HG02981 (cell line): ENCODE results near the gene ADAM15.

Experiments used
- ATAC-seq: cut with Tn5 transposase; IDR thresholded peaks from one replicate; pipeline ENCODE4 v1.9.1; 2021; ENCODE audit warnings: mild to moderate bottlenecking, moderate library complexity; ENCODE audit not compliant: unreplicated experiment

Gene ADAM15

DNA sequence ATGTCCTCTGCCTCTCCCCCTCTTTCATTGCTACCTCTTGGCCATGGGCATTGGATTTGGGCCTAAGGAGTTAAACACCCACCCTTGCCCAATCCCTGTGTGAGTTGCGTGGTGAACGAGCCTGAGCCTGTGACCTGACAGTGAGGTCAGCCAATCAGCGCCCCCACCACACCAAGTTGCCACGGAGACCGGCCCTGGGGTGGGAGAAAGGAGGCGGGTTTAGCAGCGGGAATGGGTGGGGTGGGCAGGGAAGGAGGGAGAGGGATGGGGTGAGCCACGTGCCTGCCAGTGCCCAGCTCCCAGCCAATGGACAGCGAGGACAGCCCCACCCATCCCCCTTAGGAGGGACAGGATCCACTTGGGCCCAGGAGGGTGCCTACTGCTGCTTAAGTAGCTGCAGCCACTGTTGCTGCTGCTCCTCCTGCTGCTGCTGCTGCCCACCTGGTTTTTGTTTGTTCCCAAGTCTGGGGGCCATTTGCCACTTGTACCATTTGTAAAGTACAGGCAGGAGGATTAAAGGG, 39.0 kb upstream of the ADAM15 start:
- no peak for ATAC-seq

- no peak for ATAC-seq
These were observed 38.1 kb upstream of the ADAM15 start for GRCh38 chr1:155012776-155013602.

DNA sequence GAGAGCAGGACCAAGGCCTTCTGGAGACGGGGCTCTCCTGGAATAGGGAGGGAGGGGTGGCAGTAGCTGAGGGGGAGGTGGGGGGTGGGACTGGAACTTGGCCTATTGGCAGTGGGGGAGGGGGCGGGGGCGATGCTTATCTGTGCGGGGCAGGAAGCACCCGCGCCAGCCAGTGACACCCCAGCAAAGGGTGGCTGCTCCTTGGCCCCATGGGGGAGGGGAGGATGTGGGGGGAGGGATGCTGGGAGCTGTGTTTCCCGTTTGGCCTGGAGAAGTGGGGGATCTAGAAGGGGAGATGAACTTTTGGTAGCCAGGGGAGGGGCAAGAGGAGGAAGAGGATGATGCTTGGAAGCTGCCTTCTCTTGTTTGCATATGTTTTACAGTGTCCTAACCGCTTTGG, 37.5 kb upstream of the ADAM15 start:
- ATAC-seq: no peak

DNA sequence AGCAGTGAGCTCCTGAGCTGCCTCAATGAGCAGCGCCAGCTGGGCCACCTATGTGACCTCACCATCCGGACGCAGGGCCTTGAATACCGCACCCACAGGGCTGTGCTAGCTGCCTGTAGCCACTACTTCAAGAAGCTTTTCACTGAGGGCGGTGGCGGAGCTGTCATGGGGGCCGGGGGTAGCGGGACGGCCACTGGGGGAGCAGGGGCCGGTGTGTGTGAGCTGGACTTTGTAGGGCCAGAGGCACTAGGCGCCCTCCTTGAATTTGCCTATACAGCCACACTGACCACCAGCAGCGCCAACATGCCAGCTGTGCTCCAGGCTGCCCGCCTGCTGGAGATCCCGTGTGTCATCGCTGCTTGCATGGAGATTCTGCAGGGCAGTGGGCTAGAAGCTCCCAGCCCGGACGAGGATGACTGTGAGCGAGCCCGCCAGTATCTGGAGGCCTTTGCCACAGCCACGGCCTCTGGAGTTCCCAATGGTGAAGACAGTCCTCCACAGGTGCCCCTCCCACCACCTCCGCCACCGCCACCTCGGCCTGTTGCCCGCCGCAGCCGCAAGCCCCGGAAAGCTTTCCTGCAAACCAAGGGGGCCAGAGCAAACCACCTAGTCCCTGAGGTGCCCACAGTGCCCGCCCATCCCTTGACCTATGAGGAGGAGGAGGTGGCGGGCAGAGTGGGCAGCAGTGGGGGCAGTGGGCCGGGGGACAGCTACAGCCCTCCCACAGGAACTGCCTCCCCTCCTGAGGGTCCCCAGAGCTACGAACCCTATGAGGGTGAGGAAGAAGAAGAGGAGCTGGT, 36.2 kb upstream of the ADAM15 start:
- no peak for ATAC-seq

DNA sequence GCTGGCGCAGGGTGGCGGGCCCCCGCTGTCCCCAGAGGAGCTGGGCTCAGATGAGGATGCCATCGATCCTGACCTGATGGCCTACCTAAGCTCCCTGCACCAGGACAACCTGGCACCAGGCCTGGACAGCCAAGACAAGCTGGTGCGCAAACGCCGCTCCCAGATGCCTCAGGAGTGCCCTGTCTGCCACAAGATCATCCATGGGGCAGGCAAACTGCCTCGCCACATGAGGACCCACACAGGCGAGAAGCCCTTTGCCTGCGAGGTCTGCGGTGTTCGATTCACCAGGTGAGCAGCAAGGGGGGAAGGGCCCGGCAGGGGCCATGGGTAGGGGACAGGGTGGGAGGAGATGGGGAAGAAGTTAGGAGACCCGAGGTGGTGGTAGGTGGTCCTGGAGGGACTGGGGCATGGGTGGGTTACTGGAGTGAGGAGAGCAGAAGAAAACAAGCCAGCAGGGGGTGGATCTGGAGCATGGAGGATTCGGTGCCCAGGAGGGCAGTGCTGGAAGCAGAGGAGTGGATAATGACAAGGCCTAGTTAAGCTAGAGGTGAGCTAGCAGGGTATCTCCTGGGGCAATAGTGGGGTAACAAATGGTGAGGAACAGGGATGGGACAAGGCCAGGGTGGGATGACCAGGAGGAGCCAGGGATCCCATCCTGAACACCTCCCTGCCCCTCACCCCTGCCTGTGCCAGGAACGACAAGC, 35.4 kb upstream of the ADAM15 start:
- no peak for ATAC-seq

GRCh38 chr1:155016231-155016831, 34.8 kb upstream of the ADAM15 start:
- no peak for ATAC-seq

GRCh38 chr1:155017041-155017945, 33.8 kb upstream of the ADAM15 start:
- ATAC-seq: peak; percentile 59

GRCh38 chr1:155017946-155018316, 33.2 kb upstream of the ADAM15 start:
- ATAC-seq: peak; percentile 28

DNA sequence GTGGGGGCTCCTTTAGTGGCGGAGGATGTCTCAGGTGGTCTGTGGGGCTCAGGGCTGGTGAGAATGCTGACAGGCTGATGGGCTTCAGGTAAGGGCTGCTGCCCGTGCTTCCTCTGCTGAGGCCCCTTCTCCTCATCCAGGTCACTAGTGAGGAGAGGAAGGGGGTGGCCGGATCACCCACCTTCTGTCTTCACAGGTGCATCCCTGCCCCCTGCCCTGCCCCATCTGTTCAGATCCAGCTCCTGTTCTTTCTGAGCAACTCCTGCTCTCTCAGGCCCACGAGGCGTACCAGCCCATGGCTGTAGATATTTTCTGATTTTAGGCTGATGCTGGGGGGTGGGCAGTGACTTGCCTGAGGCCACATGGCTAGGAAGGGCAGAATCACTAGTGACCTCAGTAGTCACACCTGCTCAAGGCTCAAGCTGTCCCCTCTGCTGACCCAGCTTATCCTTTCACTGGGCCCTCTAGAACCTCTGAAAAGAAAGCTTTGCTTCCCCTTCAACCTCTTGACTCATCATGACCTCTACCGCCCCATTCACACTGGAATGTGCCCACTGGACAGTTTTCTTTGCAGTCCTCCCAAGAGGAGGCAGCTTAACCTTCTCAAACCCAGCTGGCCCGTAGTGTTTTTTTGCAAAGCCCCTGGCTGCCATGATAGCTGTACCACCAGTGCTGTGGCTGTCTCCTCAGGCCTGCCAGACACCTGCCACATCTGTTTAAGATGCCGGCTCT, 32.3 kb upstream of the ADAM15 start:
- ATAC-seq: no peak

GRCh38 chr1:155019377-155020245, 31.5 kb upstream of the ADAM15 start:
- no peak for ATAC-seq

DNA sequence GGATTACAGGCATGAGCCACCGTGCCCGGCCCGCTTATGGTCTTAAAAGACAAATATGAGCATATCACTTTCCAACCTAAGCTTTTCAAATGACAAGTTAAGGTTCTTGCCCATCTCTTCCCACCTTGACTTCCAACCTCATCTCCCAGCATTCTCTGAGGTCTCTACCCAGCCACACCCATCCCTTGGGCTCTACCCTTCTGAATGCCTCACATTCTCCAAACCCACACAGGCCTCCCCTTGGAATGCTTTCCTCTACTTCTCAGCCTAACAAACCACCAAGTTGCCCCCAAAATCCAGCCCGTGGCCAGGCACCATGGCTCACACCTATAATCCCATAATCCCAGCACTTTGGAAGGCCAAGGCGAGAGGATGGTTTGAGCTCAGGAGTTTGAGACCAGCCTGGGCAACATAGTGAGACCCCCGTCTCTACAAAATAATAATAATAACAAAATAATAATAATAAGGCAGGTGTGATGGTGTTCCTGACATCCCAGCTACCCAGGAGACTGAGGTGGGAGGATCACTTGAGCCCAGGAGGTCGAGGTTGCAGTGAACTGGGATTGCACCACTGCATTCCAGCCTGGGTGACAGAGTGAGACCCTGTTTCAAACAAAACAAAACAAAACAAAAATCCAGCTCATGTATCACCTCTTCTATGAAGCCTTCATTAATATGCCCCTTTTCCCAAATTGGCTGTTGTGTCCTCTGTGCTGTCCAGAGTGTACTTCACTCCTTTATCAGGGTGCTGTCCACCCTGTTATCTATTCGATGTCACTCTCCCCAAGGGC, 28.8 kb upstream of the ADAM15 start:
- no peak for ATAC-seq

DNA sequence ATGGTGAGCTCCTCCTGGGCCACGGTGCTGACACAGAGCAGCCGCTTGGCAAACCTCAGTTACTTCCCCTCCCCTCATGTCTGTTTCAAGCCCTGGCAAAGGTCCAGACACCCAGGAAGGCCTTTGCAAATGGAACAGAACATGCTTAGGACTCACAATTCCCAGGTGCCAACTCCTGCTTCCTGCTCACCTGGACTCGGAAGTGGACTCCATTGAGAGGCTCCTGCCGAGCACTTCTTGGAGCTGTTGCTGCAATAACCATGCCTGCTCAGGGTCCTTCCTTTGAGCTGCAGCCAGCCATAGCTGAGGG, 28.2 kb upstream of the ADAM15 start:
- no peak for ATAC-seq

DNA sequence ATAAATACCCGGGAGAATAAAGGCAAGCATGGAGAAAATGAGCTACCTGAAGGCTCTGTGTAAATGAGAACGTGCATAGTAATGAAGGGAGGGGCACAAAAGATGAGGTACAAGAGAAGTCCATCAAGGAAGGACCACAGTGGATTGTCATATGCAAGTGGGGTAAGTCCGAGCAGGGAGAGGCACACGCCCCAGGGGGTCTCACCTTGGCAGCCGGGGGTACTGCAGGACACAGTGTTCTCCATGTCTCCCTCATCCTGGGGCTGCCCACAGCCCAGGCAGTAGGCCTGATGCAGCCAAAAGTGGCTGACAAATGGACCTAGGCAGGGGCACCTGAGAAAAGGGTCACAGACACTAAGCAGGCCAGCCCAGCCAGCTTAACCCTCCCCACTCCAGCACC, 27.5 kb upstream of the ADAM15 start:
- ATAC-seq: no peak

GRCh38 chr1:155024315-155024714, 26.8 kb upstream of the ADAM15 start:
- no peak for ATAC-seq

DNA sequence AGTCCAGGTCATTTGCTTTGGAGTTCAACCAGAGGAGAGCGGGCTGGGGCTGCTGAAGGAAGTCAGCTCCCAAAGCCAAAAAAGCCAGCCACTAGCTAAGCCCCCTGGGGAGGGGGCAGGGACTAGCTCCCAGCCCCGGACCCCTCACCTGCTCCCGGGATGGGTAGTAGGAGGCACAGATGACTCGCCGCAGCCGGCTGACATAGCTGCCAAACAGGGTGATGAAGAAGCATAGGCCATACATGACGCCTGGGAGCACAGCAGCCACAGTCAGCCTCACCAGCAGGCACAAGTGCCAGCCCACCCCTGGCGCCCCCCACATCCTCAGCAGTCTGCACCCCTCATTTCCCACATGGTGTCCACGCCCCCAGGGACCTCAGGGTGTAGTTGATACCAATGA, 25.0 kb upstream of the ADAM15 start:
- no peak for ATAC-seq

DNA sequence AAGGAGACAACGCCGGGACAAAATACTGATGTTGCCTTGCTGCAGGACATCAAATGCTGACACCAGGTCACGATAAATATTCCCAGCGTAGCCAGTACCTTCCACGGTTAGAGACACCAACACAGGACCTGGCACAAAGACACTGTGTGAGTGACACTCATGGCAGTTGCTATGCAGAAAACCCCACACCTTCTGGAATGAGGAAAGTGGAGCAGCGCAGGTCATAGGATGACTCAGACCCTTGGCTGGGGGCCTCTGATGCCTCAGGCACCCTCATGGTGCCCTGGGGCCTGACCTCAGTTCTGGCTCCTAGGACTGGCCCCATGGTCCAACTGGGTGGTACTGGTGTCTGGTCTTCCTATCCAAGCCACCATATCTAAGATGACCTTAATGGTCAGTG, 24.5 kb upstream of the ADAM15 start:
- ATAC-seq: no peak

DNA sequence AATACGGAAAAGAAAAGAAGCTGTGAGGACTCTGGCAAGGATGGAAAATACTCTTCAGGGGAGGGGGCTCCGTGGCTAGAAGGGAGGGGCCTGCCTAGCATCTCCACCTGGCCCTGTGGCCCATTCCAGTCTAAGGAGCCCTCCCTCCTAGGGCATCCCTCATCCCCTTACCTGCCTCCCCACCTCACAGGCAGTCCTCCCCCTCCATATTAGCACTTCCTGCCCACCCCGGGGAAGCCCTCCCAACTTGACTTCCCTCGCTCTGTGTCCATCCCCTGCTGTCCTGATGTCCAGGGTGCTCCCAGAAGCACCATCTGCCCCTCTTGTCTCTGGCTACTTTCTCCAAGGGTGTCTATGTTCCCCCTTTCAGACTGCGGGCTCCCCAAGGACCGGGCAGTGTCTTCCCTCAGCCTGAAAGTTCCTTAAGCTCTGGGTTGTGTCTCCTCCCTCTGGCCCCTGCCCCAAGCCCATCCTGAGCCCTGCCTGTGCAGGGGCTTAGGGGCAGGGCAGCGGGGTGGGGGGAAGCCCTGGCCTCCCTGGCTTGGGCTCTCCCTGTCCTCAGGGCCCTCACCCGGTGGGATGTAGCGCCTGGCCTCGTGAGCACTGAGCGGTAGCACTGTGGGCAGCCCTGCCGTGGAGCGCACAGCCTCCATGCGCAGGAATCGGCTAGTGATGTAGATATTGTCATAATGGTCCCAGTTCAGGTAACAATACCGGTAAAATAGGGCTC, 21.4 kb upstream of the ADAM15 start:
- no peak for ATAC-seq
